Gastroesophageal sphincter (tissue), 4 donors: ENCODE results near the gene CCDC13. TPM values are rescaled to one million over a fixed set of nuclear protein-coding genes. Genes with fewer than 3 reads are reported as not detected.

ENCODE experiments used
- ATAC-seq: fragments of 150-250 bp; one replicate; pipeline ENCODE4 v1.9.1; 2016; ENCODE audit warnings: mild to moderate bottlenecking, moderate library complexity
- H3K27ac ChIP-seq, 4 donors: fragments of 200-600 bp; sonication (generic) in 3 of 4; 1 replicate in 3 of 4; 2 replicates in 1 of 4; pipeline ENCODE4 v1.5.1; 2016 to 2019
- H3K27me3 ChIP-seq: fragments of 200-600 bp; sonication (generic); one replicate; pipeline ENCODE4 v1.5.1; 2019
- H3K36me3 ChIP-seq, 2 donors: fragments of 200-600 bp; sonication (generic); one replicate each; pipeline ENCODE4 v1.5.1; 2019; ENCODE audit warnings: control low read depth in 1 of 2
- H3K4me1 ChIP-seq, 3 donors: fragments of 200-600 bp; sonication (generic); 1 replicate in 2 of 3; 2 replicates in 1 of 3; pipeline ENCODE4 v1.5.1; 2016 to 2019; ENCODE audit warnings: control low read depth in 2 of 3
- H3K4me3 ChIP-seq, 2 donors: fragments of 200-600 bp; sonication (generic); one replicate each; pipeline ENCODE4 v1.5.1; 2019; ENCODE audit warnings: mild to moderate bottlenecking in 1 of 2, moderate library complexity in 1 of 2
- H3K9me3 ChIP-seq, 3 donors: fragments of 200-600 bp; sonication (generic); one replicate each; pipeline ENCODE4 v1.5.1; 2017 to 2019; ENCODE audit warnings: control low read depth in 2 of 3
- CTCF ChIP-seq, 4 experiments: fragments of 200-600 bp in 2 of 4; fragments of 450-650 bp in 2 of 4; sonication (generic) in 1 of 4; IDR thresholded peaks; one replicate each; pipeline ENCODE4 v1.5.1; 2017 to 2019; ENCODE audit warnings: antibody characterized with exemption in 4 of 4, mild to moderate bottlenecking in 2 of 4, moderate library complexity in 2 of 4
- EP300 ChIP-seq: sonication (generic); formaldehyde crosslinking; IDR thresholded peaks from one replicate; pipeline ENCODE4 v1.6.1; 2017; ENCODE audit warnings: antibody characterized with exemption, mild to moderate bottlenecking
- POLR2A ChIP-seq, 2 donors: fragments of 450-650 bp; IDR thresholded peaks; one replicate each; pipeline ENCODE4 v1.6.1; 2017; ENCODE audit warnings: antibody characterized with exemption in 2 of 2, mild to moderate bottlenecking in 2 of 2, moderate library complexity in 1 of 2
- POLR2AphosphoS5 ChIP-seq: sonication (generic); formaldehyde crosslinking; IDR thresholded peaks from one replicate; pipeline ENCODE4 v1.6.1; 2017; ENCODE audit warnings: antibody characterized with exemption
- WGBS, 2 donors: methylation state at CpG; one replicate each; pipeline ENCODE4 v1.1.5; 2018; ENCODE audit warnings: low coverage in 1 of 2; 5-methylcytosine and 5-hydroxymethylcytosine counted together
- total RNA-seq, 4 donors: library from RNA; depleted of rRNA; stranded (reverse); fragments of >200 nt; gene quantifications; one replicate each; pipeline ENCODE4 v1.1.0, GENCODE V29; 2016

CCDC13 gene
- total RNA-seq, 4 donors from 2014 or later: 2.8 to 7.4 (median 5.6) TPM

- H3K27ac ChIP-seq: peak overlapping the region in 2 of 4 donors; percentile 20 to 44
- no peaks in the 10 kb centered on the region for H3K36me3 ChIP-seq
- no peaks in the 10 kb centered on the region for H3K9me3 ChIP-seq
- TF ChIP-seq POLR2A (IDR thresholded peaks at IDR 0.05) (no peak), POLR2AphosphoS5 (no peak), CTCF (IDR thresholded peaks at IDR 0.05) (no peak), EP300 (no peak)
- H3K4me1 ChIP-seq: peaks cover 0 to 33% (median 2%) of the 10 kb centered on the region in 3 donors
- WGBS, 2 donors: 35 to 95% methylated on average over 2 of the region's 6 CpGs
- no peaks in the 10 kb centered on the region for H3K27me3 ChIP-seq
- ATAC-seq: peak; percentile 47
- no peak overlapping the region for H3K4me3 ChIP-seq
Observed at GRCh38 chr3:42762046-42762724, 10.9 kb downstream of the CCDC13 start.

- Histone ChIP-seq H3K27me3 (no peaks in the 10 kb centered on the region), H3K36me3 (peaks cover 0 to 5% of the 10 kb centered on the region in 2 donors), H3K4me3 (no peak overlapping the region), H3K4me1 (peaks cover 0 to 26% (median 2%) of the 10 kb centered on the region in 3 donors), H3K9me3 (no peaks in the 10 kb centered on the region), H3K27ac (no peak overlapping the region)
- no peak for ATAC-seq
- TF ChIP-seq POLR2A (IDR thresholded peaks at IDR 0.05) (no peak), CTCF (IDR thresholded peaks at IDR 0.05) (no peak), POLR2AphosphoS5 (no peak), EP300 (no peak)
- 63 to 70% methylated on average over 4 to 5 of the region's 11 CpGs for WGBS, 2 donors
Observed at GRCh38 chr3:42758126-42758525, 14.9 kb downstream of the CCDC13 start.

- no peak for ATAC-seq
- Histone ChIP-seq H3K4me1 (peaks cover 0 to 14% (median 0%) of the 10 kb centered on the region in 3 donors), H3K36me3 (peaks cover 0 to 5% of the 10 kb centered on the region in 2 donors), H3K9me3 (no peaks in the 10 kb centered on the region), H3K27ac (no peak overlapping the region), H3K4me3 (no peak overlapping the region), H3K27me3 (no peaks in the 10 kb centered on the region)
- WGBS, 2 donors: 97 to 100% methylated on average over 1 to 5 of the region's 6 CpGs
- no peak for TF ChIP-seq CTCF (IDR thresholded peaks at IDR 0.05)
- TF ChIP-seq POLR2A (IDR thresholded peaks at IDR 0.05): no peak
- no peak for TF ChIP-seq POLR2AphosphoS5
- TF ChIP-seq EP300: no peak
Observed at GRCh38 chr3:42756681-42757213, 16.3 kb downstream of the CCDC13 start.

- no peak overlapping the region for H3K4me3 ChIP-seq
- H3K4me1 ChIP-seq: peaks cover 0 to 19% (median 0%) of the 10 kb centered on the region in 3 donors
- no peak for TF ChIP-seq POLR2A (IDR thresholded peaks at IDR 0.05)
- TF ChIP-seq EP300: no peak
- peak in 2 of 4 experiments; percentile 39 to 56 for TF ChIP-seq CTCF (IDR thresholded peaks at IDR 0.05)
- WGBS, 2 donors: 80 to 85% methylated on average over 5 of the region's 5 CpGs
- H3K9me3 ChIP-seq: no peaks in the 10 kb centered on the region
- H3K27ac ChIP-seq: no peak overlapping the region
- H3K36me3 ChIP-seq: peaks cover 0 to 5% of the 10 kb centered on the region in 2 donors
- H3K27me3 ChIP-seq: no peaks in the 10 kb centered on the region
- ATAC-seq: no peak
Observed at GRCh38 chr3:42755681-42756578, 17.1 kb downstream of the CCDC13 start.
